Astrocyte (in vitro differentiated cells and primary cell): ENCODE results near the gene SYTL3.

ENCODE experiments used
- CTCF ChIP-seq: IDR thresholded peaks from 2 replicates; pipeline ENCODE4 v1.5.1; 2011; ENCODE audit warnings: low read depth, mild to moderate bottlenecking, inconsistent platforms, low read length, moderate library complexity; ENCODE audit not compliant: insufficient read depth
- EZH2 ChIP-seq: IDR thresholded peaks from 2 replicates; pipeline ENCODE4 v1.6.1; 2012; ENCODE audit warnings: mild to moderate bottlenecking, low read length, inconsistent platforms; ENCODE audit not compliant: insufficient read depth

- no peak for TF ChIP-seq CTCF
- TF ChIP-seq EZH2: no peak
Observed at GRCh38 chr6:158808941-158809678, 159.3 kb downstream of the SYTL3 start.
